Activated CD4-positive, alpha-beta T cell treated with anti-CD3 and anti-CD28 coated beads for 24 hours (primary cell): ENCODE data around the gene GIMD1.
"Not testable (repeated sequence)": the region's sequence is repeated elsewhere in the genome, so short reads cannot be mapped to it uniquely, and the experiment has no call there.

Experiments used
- DNase-seq, 2 donors: peaks; one replicate each; pipeline ENCODE4 v3.0.0-alpha.2; 2020; ENCODE audit warnings: low read depth in 2 of 2

Gene GIMD1

DNA sequence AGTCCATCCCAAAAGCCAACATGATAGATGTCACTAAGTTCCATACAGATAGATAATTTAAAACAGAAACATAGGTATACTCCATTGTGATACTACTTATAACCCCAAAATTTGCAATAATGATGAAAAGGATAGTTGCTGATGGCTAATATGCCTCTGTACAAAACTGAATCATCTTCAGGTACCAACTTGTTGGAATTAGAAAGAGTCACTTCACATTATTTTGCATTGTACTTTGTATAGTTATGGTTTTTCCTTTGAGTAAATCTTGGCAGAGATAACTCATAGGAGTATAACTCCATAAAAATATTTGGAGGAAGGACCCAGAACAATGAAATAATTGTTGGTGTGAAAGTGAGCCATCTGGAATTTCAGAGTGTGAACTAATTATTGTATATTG, 17.6 kb downstream of the GIMD1 start:
- no peak for DNase-seq

DNA sequence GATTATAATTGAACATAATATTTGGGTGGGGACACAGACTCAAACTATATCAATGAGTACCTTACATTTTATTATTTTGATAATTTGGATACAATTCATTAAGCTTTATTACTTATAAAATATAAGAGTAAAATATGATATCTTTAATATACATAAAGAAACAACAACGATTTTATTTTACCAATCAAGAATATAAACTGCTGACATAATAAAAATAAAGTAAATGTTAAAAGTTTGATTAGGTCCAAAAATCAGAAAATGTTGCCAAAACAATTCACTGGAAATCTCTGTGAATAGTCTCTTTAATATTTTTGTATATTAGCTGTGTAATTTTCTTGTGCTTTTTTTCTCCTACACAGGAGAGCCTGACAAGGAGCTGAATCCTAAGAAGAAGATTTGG, 21.4 kb downstream of the GIMD1 start:
- no peak for DNase-seq

DNA sequence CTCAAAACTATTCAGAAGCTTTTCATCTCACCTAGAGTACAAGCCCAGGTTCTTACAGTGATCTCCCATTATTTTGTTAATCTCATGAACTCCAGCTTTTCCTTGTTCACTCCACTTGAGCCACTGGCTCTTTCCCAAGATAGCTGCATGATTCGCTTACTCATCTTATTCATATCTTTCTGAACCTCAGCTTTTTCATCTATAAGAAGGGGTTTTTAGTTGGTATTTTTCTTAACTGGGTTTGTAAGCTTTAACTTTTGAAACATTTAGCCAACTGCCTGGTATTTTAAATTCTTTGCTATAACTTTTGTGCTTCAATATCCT, 24.0 kb downstream of the GIMD1 start:
- DNase-seq: no peak

- no peak for DNase-seq
These were observed 24.5 kb downstream of the GIMD1 start for GRCh38 chr4:106343865-106344646.

DNA sequence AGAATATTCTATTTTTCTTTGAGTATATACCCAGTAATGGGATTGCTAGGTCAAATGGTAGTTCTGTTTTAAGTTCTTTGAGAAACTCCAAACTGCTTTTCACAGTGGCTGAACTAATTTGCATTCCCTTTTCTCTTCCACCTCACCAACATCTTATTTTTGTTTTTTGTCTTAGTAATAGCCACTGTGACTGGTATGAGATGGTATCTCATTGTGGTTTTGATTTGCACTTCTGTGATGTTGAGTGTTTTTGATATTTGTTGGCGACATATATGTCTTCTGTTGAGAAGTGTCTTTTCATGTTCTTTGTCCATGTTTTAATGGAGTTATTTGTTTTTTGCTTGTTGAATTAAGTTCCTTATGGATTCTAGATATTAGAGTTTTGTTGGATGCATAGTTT, 27.8 kb downstream of the GIMD1 start:
- no peak for DNase-seq

DNA sequence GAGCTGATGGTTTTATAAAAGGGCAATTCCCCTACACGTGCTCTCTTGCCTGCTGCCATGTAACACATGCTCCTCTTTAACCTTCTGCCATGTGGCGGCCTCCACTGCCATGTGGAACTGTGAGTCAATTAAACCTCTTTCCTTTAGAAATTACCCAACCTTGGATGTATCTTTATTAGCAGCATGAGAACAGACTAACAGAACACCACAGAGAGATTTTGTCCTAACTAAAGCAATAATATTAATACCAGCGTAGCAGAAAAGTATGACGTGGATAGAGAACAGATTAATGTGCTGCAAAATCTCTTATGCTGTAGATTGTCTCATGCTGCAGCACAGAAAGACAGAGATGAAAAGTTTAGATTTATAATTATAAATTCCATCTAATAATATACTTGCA, 29.1 kb downstream of the GIMD1 start:
- no peak for DNase-seq

GRCh38 chr4:106338671-106339070, 29.9 kb downstream of the GIMD1 start:
- DNase-seq: no peak

DNA sequence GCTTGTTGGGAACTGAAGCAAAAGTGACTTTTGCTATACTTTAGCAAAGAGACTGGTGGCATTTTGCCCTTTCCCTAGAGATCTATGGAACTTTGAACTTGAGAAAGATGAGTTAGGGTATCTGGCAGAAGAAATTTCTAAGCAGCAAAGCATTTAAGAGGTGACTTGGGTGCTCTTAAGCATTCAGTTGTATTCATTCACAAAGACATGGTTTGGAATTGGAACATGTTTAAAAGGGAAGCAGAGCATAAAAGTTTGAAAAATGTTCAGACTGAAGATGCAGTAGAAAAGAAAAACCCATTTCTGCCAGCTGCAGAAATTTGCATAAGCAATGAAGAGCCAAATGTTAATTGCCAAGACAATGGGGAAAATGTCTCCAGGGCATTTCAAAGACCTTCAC, 30.7 kb downstream of the GIMD1 start:
- no peak for DNase-seq

DNA sequence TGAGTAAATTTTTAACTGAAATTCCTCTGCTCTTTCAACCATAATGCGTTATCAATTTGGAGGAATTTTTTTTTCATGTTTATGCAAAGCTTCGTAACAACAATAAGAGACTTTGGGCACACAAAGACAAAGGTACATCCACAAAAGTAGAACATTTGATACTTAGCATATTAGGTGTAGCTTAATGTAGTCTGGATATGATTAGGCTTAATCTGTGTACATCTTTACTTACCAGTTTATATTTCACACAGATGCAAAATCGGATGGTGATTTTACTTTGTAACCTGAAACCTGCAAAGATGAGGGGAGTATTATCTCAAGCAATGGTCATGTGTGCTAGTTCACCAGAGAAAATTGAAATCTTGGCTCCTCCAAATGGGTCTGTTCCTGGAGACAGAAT, 32.0 kb downstream of the GIMD1 start:
- no peak for DNase-seq

DNA sequence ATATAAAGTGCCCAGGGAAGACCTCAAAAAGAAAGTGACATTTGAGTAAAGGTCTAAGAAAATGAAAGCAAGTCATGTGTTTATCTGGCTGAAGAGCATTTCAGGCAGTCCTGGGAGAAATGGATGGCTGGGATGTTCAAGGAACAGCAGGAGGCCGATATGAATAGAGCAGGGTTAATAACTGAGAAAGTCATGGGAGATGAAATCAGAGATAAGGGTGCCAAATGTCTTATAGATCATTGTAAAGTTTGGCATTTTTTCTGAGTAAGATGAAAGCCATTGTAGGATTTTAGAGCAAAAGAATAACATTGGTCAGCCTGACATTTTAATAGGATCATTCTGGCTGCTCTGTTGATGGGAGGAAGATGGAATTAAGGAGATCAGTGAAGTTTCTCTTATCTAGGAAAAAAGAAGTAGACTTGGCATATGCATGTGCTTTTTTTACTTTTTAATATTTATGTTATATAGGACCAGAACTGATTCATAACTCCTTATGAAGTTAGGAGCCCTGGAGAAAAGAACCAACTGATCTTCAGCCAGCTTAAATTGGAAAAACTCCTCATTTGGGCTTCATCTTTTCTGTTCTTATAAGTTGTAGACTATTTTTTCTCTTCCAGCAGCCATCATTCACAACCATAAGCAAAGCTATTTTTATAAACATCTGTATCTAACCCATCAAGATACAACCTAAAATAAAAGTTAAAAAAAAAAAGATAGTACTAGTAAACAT, 33.7 kb downstream of the GIMD1 start:
- DNase-seq: no peak

GRCh38 chr4:106333186-106333585, 35.4 kb downstream of the GIMD1 start:
- DNase-seq: no peak

- DNase-seq: no peak
These were observed 39.4 kb downstream of the GIMD1 start for GRCh38 chr4:106329041-106329618.

- DNase-seq: no peak
These were observed 42.8 kb downstream of the GIMD1 start for GRCh38 chr4:106325800-106326199.

DNA sequence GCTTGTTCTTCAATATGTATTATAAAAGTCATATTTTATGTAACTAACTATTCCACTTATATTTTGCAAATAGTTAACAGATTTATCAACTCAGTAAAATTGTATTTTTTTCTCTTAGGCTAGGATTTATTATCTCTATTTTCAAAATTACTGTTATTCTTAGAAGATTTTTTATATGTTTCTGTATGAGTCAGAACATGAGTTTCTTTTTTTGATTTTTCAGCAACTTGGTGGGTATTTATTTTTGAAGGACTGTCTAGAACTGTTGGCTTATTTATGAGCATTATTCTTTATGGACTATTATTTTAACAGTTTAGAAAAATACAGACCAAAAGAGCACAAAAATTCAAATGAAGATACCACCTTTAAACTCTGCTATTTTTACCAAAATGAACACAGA, 45.5 kb downstream of the GIMD1 start:
- DNase-seq: no peak

- not testable (repeated sequence) for DNase-seq
These were observed 46.8 kb downstream of the GIMD1 start for GRCh38 chr4:106321814-106322213.

DNA sequence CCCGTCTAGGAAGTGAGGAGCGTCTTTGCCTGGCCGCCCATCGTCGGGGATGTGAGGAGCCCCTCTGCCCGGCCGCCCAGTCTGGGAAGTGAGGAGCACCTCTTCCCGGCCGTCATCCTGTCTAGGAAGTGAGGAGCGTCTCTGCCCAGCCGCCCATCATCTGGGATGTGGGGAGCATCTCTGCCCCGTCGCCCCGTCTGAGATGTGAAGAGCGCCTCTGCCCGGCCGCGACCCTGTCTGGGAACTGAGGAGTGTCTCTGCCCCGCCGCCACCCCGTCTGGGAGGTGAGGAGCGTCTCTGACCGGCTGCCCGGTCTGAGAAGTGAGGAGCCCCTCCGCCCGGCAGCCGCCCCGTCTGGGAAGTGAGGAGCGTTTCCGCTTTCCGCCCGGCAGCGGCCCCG, 47.4 kb downstream of the GIMD1 start:
- not testable (repeated sequence) for DNase-seq

GRCh38 chr4:106320235-106320634, 48.3 kb downstream of the GIMD1 start:
- no peak for DNase-seq

DNA sequence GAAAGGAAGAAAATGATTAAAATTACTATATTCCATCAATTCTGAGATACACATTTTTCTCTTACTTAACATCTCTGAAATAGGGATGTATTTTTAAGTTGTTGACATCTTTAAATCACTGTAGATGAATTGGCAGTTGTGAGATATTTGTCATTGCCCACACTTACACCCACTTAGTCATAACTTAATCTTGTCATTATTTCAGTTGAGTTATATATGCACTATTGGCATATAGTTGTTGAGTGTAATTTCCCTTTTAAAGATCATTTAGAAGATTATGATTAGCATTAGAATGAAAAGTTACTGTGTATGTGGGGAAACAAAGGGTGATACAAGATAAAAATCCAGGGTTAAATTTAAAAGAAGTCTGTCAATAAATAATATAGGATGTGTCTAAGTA, 50.1 kb downstream of the GIMD1 start:
- no peak for DNase-seq

DNA sequence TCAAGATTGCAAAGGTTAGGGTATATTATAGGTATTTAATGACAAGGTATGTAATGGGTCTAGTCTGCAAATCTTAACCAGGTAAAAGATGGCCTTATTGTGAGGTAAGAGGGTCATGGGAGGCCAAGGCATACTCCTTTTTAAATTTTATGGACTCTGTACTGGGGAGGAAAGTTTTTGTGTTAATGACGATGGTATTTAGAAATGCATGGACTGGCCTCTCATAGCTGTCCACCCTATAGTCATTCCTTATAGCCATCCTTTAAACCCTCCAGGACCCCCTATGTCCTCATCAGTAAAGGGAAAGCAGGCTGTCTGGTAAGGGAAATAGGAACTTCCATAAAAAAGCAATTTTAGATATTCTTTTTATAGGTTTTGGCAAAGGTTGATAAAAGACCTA, 50.8 kb downstream of the GIMD1 start:
- no peak for DNase-seq

GRCh38 chr4:106316773-106317409, 51.7 kb downstream of the GIMD1 start:
- DNase-seq: no peak

DNA sequence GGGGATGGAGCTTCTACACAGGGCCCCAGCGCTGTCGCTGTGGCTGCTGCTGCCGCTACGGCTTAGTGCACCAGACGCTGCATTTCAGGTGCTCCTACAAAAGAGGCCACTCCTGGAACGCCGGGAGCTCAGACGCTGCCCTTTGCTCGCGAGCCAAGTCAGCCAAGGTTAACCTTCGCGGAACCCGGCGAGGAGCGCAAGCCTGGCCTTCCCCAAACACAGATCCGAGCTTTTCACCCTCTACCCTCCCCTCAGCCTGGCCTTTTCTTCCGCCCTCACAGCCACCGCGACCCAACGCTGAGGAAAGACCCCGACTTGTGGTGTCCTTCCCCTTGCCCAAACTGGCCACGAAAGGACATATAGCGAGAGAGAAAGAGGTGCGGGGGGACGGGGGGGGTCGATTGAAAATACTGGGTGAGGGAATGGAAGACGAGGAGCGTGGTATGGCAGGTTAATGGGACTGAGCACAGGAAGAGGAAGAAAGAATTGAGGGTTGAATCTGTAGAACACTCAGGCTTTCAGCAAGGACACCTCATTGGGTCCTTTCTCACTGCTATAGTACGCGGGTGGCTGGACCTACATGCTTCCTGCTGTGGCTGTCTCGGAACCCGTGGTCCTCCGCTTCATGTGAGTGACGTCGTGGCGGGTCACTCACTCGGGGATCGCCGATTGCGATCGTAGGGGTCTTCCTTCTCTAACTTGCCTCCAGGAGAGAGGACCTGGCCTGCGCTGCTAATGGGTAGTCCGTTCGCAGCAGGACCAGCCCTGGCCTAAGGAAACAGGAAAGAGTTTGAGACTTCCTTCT, 52.4 kb downstream of the GIMD1 start, which contains the start of the genes AIMP1 and TBCK:
AIMP1 (plus strand) TSS at position 583 of the 805 bp plus-strand sequence. CDS start 8,460 bp downstream, outside the sequence.
TBCK (minus strand) TSS at position 242 of the 805 bp plus-strand sequence. CDS start 7,249 bp downstream, outside the sequence.
- DNase-seq: peak; percentile 70
